Adrenal gland (tissue), 12 donors: ENCODE data around the gene ANKRD2. TPM values are rescaled to one million over a fixed set of nuclear protein-coding genes. Genes with fewer than 3 reads are reported as not detected.

Experiments used
- DNase-seq, 7 donors: peaks; one replicate each; pipeline ENCODE4 v3.0.0-alpha.2; 2019 to 2020
- H3K27ac ChIP-seq, 5 donors: fragments of 200-600 bp; sonication (generic) in 4 of 5; 1 replicate in 3 of 5; 2 replicates in 2 of 5; pipeline versions ENCODE4 v1.5.1 to v1.8.0; 2016 to 2020; ENCODE audit warnings: mild to moderate bottlenecking in 1 of 5
- H3K27me3 ChIP-seq: fragments of 200-600 bp; 2 replicates; pipeline ENCODE4 v1.8.0; 2021
- H3K36me3 ChIP-seq, 2 donors: fragments of 200-600 bp; replicated peaks in 1 of 2; 1 replicate in 1 of 2; 2 replicates in 1 of 2; pipeline versions ENCODE4 v1.5.1 to v1.8.0; 2018 to 2022
- H3K4me1 ChIP-seq, 2 donors: fragments of 200-600 bp; replicated peaks in 1 of 2; 1 replicate in 1 of 2; 2 replicates in 1 of 2; pipeline versions ENCODE4 v1.5.1 to v1.8.0; 2018 to 2021
- H3K4me3 ChIP-seq, 4 donors: fragments of 200-600 bp; sonication (generic) in 3 of 4; one replicate each; pipeline ENCODE4 v1.5.1; 2016 to 2018
- H3K9me3 ChIP-seq, 3 donors: fragments of 200-600 bp; sonication (generic) in 1 of 3; replicated peaks in 1 of 3; 1 replicate in 2 of 3; 2 replicates in 1 of 3; pipeline versions ENCODE4 v1.5.1 to v1.8.0; 2016 to 2021
- CTCF ChIP-seq, 6 experiments: fragments of 450-650 bp in 4 of 6; fragments of 200-600 bp in 2 of 6; sonication (generic) in 1 of 6; IDR thresholded peaks; 1 replicate in 5 of 6; 2 replicates in 1 of 6; pipeline versions ENCODE4 v1.5.1 to v1.8.0; 2016 to 2021; ENCODE audit warnings: antibody characterized with exemption in 6 of 6, mild to moderate bottlenecking in 2 of 6, moderate library complexity in 1 of 6
- POLR2A ChIP-seq, 2 donors: fragments of 450-650 bp; IDR thresholded peaks; one replicate each; pipeline ENCODE4 v1.6.1; 2017; ENCODE audit warnings: antibody characterized with exemption in 2 of 2, mild to moderate bottlenecking in 2 of 2, moderate library complexity in 1 of 2
- WGBS, 4 donors: extraction: QIAGEN DNeasy Blood & Tissue Kit in 2 of 4; methylation state at CpG; one replicate each; pipeline versions ENCODE4 v1.1.5 to v1.1.7; 2013 to 2017; 5-methylcytosine and 5-hydroxymethylcytosine counted together
- intact Hi-C, 2 donors: fragments of 100-400 bp; cut with DNase I; formaldehyde crosslinking; loops; one replicate each; pipeline versions ENCODE4 v1.14.1 to v1.15.0; 2022 to 2023
- polyA plus RNA-seq, 3 donors: library from polyadenylated mRNA; stranded (reverse); fragments of 200-250 nt in 2 of 3; fragments of 350-450 nt in 1 of 3; fragmentation: Illumina TruSeq in 1 of 3; extraction: RNeasy Lipid Tissue Mini Kit (QIAGEN cat#74804) in 1 of 3; gene quantifications; one replicate each; pipeline ENCODE4 v1.2.3, GENCODE V29; 2013 to 2014
- total RNA-seq, 9 donors: library from RNA; depleted of rRNA in 4 of 9; stranded (reverse); fragments of >200 nt in 4 of 9; fragments of 120-200 nt in 1 of 9; fragmentation: NEBNext Ultra II Directional in 1 of 9; extraction: Animal tissue kit (Norgen Biotek cat#: 25700) in 1 of 9; gene quantifications; one replicate each; pipeline versions ENCODE4 v1.1.0 to v1.2.4, GENCODE V29; 2013 to 2023
- donor health status: healthy with polysubstance abuse.
- donor health status: Bipolar disorder and iron deficiency.
- donor health status: DM: yes; HTN: yes; CAD: no.
- donor health status: DM: no; HTN: no; CAD: no.
- donor health status: DM: no; HTN: no; CAD: no.
- donor health status: DM: yes; HTN: yes; CAD: no.

ANKRD2 gene
- total and polyA plus RNA-seq, 12 donors, result 0.24 to 2.9 (median 0.96) TPM; not detected in 2

GRCh38 chr10:97548828-97549455 is 23.6 kb upstream of the ANKRD2 start:
- Histone ChIP-seq H3K9me3 (no peaks in the 10 kb centered on the region), H3K4me1 (no peaks in the 10 kb centered on the region), H3K36me3 (no peaks in the 10 kb centered on the region), H3K27ac (no peak overlapping the region), H3K27me3 (no peaks in the 10 kb centered on the region), H3K4me3 (no peak overlapping the region)
- intact Hi-C loops, result no loop called here
- 83 to 87% (median 87%) methylated on average over 7 to 13 of the region's 13 CpGs for WGBS, 4 donors
- no peak for TF ChIP-seq POLR2A (IDR thresholded peaks at IDR 0.05)
- no peak for TF ChIP-seq CTCF (IDR thresholded peaks at IDR 0.05)
- no peak for DNase-seq

GRCh38 chr10:97549587-97550322 is 22.8 kb upstream of the ANKRD2 start:
- 75 to 78% (median 77%) methylated on average over 11 to 13 of the region's 13 CpGs for WGBS, 4 donors
- peak overlapping the region in 1 of 5 donors; percentile 47 for H3K27ac ChIP-seq
- no peaks in the 10 kb centered on the region for H3K4me1 ChIP-seq
- no peak overlapping the region for H3K4me3 ChIP-seq
- no peaks in the 10 kb centered on the region for H3K9me3 ChIP-seq
- intact Hi-C loops, result loop anchor here (5.0 kb wide), 1 partner anchor 87 kb away; no protein-coding TSS in a partner anchor
- no peak for DNase-seq
- H3K27me3 ChIP-seq, result no peaks in the 10 kb centered on the region
- H3K36me3 ChIP-seq, result no peaks in the 10 kb centered on the region
- no peak for TF ChIP-seq POLR2A (IDR thresholded peaks at IDR 0.05)
- no peak for TF ChIP-seq CTCF (IDR thresholded peaks at IDR 0.05)

- Histone ChIP-seq H3K27ac (no peak overlapping the region), H3K4me3 (no peak overlapping the region), H3K4me1 (no peaks in the 10 kb centered on the region), H3K27me3 (no peaks in the 10 kb centered on the region), H3K9me3 (no peaks in the 10 kb centered on the region), H3K36me3 (no peaks in the 10 kb centered on the region)
- DNase-seq, result no peak
- intact Hi-C loops, result loop anchor here (5.0 kb wide), 1 partner anchor 88 kb away; no protein-coding TSS in a partner anchor
- TF ChIP-seq CTCF (IDR thresholded peaks at IDR 0.05) (no peak), POLR2A (IDR thresholded peaks at IDR 0.05) (no peak)
- WGBS, 4 donors, result 85 to 91% (median 87%) methylated on average over 10 of the region's 10 CpGs
Measured at GRCh38 chr10:97550336-97551149, 22.0 kb upstream of the ANKRD2 start.

- no peak for TF ChIP-seq CTCF (IDR thresholded peaks at IDR 0.05)
- 84 to 92% (median 86%) methylated on average over 6 of the region's 6 CpGs for WGBS, 4 donors
- no peaks in the 10 kb centered on the region for H3K4me1 ChIP-seq
- peak in 1 of 7 donors; percentile 7 for DNase-seq
- H3K9me3 ChIP-seq, result no peaks in the 10 kb centered on the region
- no peak overlapping the region for H3K4me3 ChIP-seq
- H3K27me3 ChIP-seq, result no peaks in the 10 kb centered on the region
- no peaks in the 10 kb centered on the region for H3K36me3 ChIP-seq
- intact Hi-C loops, result loop anchor here (5.0 kb wide), 1 partner anchor 89 kb away; no protein-coding TSS in a partner anchor
- H3K27ac ChIP-seq, result no peak overlapping the region
Measured at GRCh38 chr10:97551271-97551670, 21.3 kb upstream of the ANKRD2 start.
